H1 (cell line): ENCODE results near the gene FSCN2. TPM values are rescaled to one million over a fixed set of nuclear protein-coding genes. Genes with fewer than 3 reads are reported as not detected.

ENCODE experiments used
- CTCF ChIA-PET: fragments of 300-600 bp; sonication (Branson Sonifier 250); formaldehyde crosslinking; loops from one replicate; lab custom pipeline; 2021; ENCODE audit not compliant: partially characterized antibody; lab: Charles Lee
- POLR2A ChIA-PET: fragments of 300-600 bp; sonication (Branson Sonifier 250); formaldehyde crosslinking; loops from one replicate; lab custom pipeline; 2021; ENCODE audit warnings: inconsistent platforms; ENCODE audit not compliant: partially characterized antibody; lab: Charles Lee
- DNase-seq, 2 experiments: peaks; one replicate each; pipeline versions ENCODE4 v3.0.0 to v3.0.0-alpha.2; 2010 to 2022; ENCODE audit warnings: low spot score in 2 of 2, low read depth in 1 of 2, mixed read lengths in 1 of 2
- FAIRE-seq: peaks from 2 replicates; lab custom pipeline; 2011; peaks lifted over from hg19 to GRCh38; lab: Jason Lieb, UNC
- H2AFZ ChIP-seq: 2 replicates; pipeline ENCODE4 v1.8.1; 2012; ENCODE audit warnings: low read length, inconsistent platforms
- H2AK5ac ChIP-seq: 2 replicates; pipeline ENCODE4 v1.6.1; 2013; ENCODE audit warnings: low read depth, low read length
- H2BK120ac ChIP-seq: replicated peaks from 2 replicates; pipeline ENCODE3; 2013; ENCODE audit warnings: low read depth, low read length, inconsistent platforms
- H2BK12ac ChIP-seq: 2 replicates; pipeline ENCODE4 v1.6.1; 2013; ENCODE audit warnings: low read depth, low read length
- H2BK15ac ChIP-seq: 2 replicates; pipeline ENCODE4 v1.6.1; 2013; ENCODE audit warnings: low read length
- H2BK20ac ChIP-seq: 2 replicates; pipeline ENCODE4 v1.6.1; 2013; ENCODE audit warnings: low read length
- H2BK5ac ChIP-seq: 2 replicates; pipeline ENCODE4 v1.6.1; 2013; ENCODE audit warnings: low read depth, low read length
- H3K14ac ChIP-seq: 2 replicates; pipeline ENCODE4 v1.6.1; 2013; ENCODE audit warnings: inconsistent platforms; ENCODE audit not compliant: insufficient read length
- H3K18ac ChIP-seq: 2 replicates; pipeline ENCODE4 v1.6.1; 2013; ENCODE audit warnings: low read length; ENCODE audit errors: extremely low read depth
- H3K23ac ChIP-seq: 2 replicates; pipeline ENCODE4 v1.6.1; 2013; ENCODE audit warnings: inconsistent platforms; ENCODE audit not compliant: insufficient read length
- H3K23me2 ChIP-seq: 2 replicates; pipeline ENCODE4 v1.6.1; 2013; ENCODE audit warnings: low read depth, low read length
- H3K27ac ChIP-seq: 2 replicates; pipeline ENCODE4 v1.6.1; 2011; ENCODE audit warnings: low read depth, low read length, inconsistent platforms
- H3K27me3 ChIP-seq, 4 experiments: replicated peaks in 1 of 4; 1 replicate in 1 of 4; 2 replicates in 3 of 4; pipeline versions ENCODE4 v1.6.1 to v1.8.1; 2011 to 2013; ENCODE audit warnings: low read length in 3 of 4, mild to moderate bottlenecking in 3 of 4, inconsistent platforms in 2 of 4, mixed read lengths in 2 of 4, moderate library complexity in 1 of 4; ENCODE audit not compliant: control insufficient read depth in 3 of 4, insufficient read depth in 3 of 4; ENCODE audit errors: extremely low read depth in 1 of 4
- H3K36me3 ChIP-seq, 4 experiments: 2 replicates each; pipeline versions ENCODE4 v1.6.1 to v1.8.1; 2011 to 2013; ENCODE audit warnings: mild to moderate bottlenecking in 4 of 4, low read length in 3 of 4, moderate library complexity in 2 of 4, control low read depth in 1 of 4, inconsistent platforms in 1 of 4; ENCODE audit not compliant: insufficient read depth in 4 of 4, control insufficient read depth in 2 of 4
- H3K4ac ChIP-seq: replicated peaks from 2 replicates; pipeline ENCODE3; 2013; ENCODE audit warnings: low read length, low read depth, mixed read lengths, inconsistent platforms; ENCODE audit not compliant: insufficient read length
- H3K4me1 ChIP-seq, 4 experiments: replicated peaks in 1 of 4; 1 replicate in 1 of 4; 2 replicates in 3 of 4; pipeline versions ENCODE4 v1.6.1 to v1.8.1; 2011 to 2013; ENCODE audit warnings: low read length in 3 of 4, inconsistent platforms in 2 of 4, mixed read lengths in 1 of 4; ENCODE audit not compliant: insufficient read depth in 4 of 4, control insufficient read depth in 3 of 4
- H3K4me2 ChIP-seq, 2 experiments: 2 replicates each; pipeline versions ENCODE4 v1.6.1 to v1.8.1; 2011 to 2013; ENCODE audit warnings: low read depth in 2 of 2, low read length in 2 of 2, control low read depth in 1 of 2, inconsistent platforms in 1 of 2, mild to moderate bottlenecking in 1 of 2; ENCODE audit not compliant: insufficient read depth in 1 of 2
- H3K4me3 ChIP-seq, 4 experiments: fragments of 200-600, 300-600 bp in 1 of 4; sonication (generic), shearing (Covaris generic), sonication (Bioruptor Twin) in 1 of 4; 2 replicates each; pipeline versions ENCODE4 v1.5.1 to v1.8.1; 2011 to 2016; ENCODE audit warnings: low read length in 4 of 4, low read depth in 3 of 4, control low read depth in 2 of 4, inconsistent platforms in 2 of 4, mild to moderate bottlenecking in 2 of 4, mixed read lengths in 1 of 4, moderate library complexity in 1 of 4; ENCODE audit not compliant: insufficient read depth in 2 of 4; ENCODE audit errors: extremely low read depth in 1 of 4
- H3K56ac ChIP-seq: replicated peaks from 2 replicates; pipeline ENCODE3; 2013; ENCODE audit warnings: low read depth, mild to moderate bottlenecking, mixed read lengths, low read length, inconsistent platforms; ENCODE audit not compliant: insufficient read length
- H3K79me1 ChIP-seq: 2 replicates; pipeline ENCODE4 v1.6.1; 2013; ENCODE audit warnings: low read depth, low read length, control low read depth
- H3K79me2 ChIP-seq, 2 experiments: 2 replicates each; pipeline versions ENCODE4 v1.6.1 to v1.8.1; 2012 to 2013; ENCODE audit warnings: low read length in 2 of 2, mild to moderate bottlenecking in 2 of 2, inconsistent platforms in 1 of 2; ENCODE audit not compliant: insufficient read depth in 2 of 2, control insufficient read depth in 1 of 2
- H3K9ac ChIP-seq, 4 experiments: replicated peaks in 1 of 4; 1 replicate in 1 of 4; 2 replicates in 3 of 4; pipeline versions ENCODE4 v1.6.1 to v1.8.1; 2011 to 2013; ENCODE audit warnings: low read depth in 3 of 4, low read length in 3 of 4, control low read depth in 2 of 4, mild to moderate bottlenecking in 2 of 4, moderate library complexity in 2 of 4, inconsistent platforms in 1 of 4; ENCODE audit errors: extremely low read depth in 1 of 4
- H3K9me3 ChIP-seq, 2 experiments: 2 replicates each; pipeline versions ENCODE4 v1.6.1 to v1.8.1; 2012 to 2013; ENCODE audit warnings: mild to moderate bottlenecking in 2 of 2, moderate library complexity in 2 of 2, control low read depth in 1 of 2, inconsistent platforms in 1 of 2, low read depth in 1 of 2, low read length in 1 of 2, mixed read lengths in 1 of 2; ENCODE audit not compliant: insufficient read depth in 2 of 2
- H4K20me1 ChIP-seq, 2 experiments: replicated peaks in 1 of 2; 2 replicates each; pipeline versions ENCODE3 to v1.8.1; 2011 to 2013; ENCODE audit warnings: inconsistent platforms in 2 of 2, low read length in 2 of 2, mild to moderate bottlenecking in 1 of 2; ENCODE audit not compliant: insufficient read depth in 2 of 2, control insufficient read depth in 1 of 2
- H4K5ac ChIP-seq: 2 replicates; pipeline ENCODE4 v1.6.1; 2013; ENCODE audit warnings: low read length, low read depth, mixed read lengths, inconsistent platforms; ENCODE audit not compliant: insufficient read length
- H4K8ac ChIP-seq: 2 replicates; pipeline ENCODE4 v1.8.0; 2013; ENCODE audit warnings: mild to moderate bottlenecking, moderate library complexity, low read length, inconsistent platforms; ENCODE audit not compliant: insufficient read depth; ENCODE audit errors: extremely low read depth
- H4K91ac ChIP-seq: replicated peaks from 2 replicates; pipeline ENCODE3; 2013; ENCODE audit warnings: low read length, mixed read lengths, inconsistent platforms; ENCODE audit not compliant: insufficient read length
- CREB1 ChIP-seq: IDR thresholded peaks from 2 replicates; pipeline ENCODE4 v1.6.1; 2012; ENCODE audit warnings: inconsistent platforms
- GTF2F1 ChIP-seq: IDR thresholded peaks from 2 replicates; pipeline ENCODE4 v1.6.1; 2012; ENCODE audit warnings: low read depth, low read length, improper control_type of control experiment, borderline replicate concordance
- NRF1 ChIP-seq: IDR thresholded peaks from 2 replicates; pipeline ENCODE4 v1.6.1; 2011; ENCODE audit warnings: mild to moderate bottlenecking, low read depth, low read length, improper control_type of control experiment
- POLR2A ChIP-seq, 2 experiments: IDR thresholded peaks; 1 replicate in 1 of 2; 2 replicates in 1 of 2; pipeline ENCODE4 v1.6.1; 2011; ENCODE audit warnings: low read depth in 2 of 2, low read length in 2 of 2, mild to moderate bottlenecking in 2 of 2; ENCODE audit errors: control extremely low read depth in 1 of 2
- POLR2AphosphoS5 ChIP-seq: IDR thresholded peaks from 2 replicates; pipeline ENCODE4 v1.6.1; 2011; ENCODE audit warnings: low read depth, low read length
- SIN3A ChIP-seq, 2 experiments: IDR thresholded peaks in 1 of 2; conservative IDR thresholded peaks in 1 of 2; 2 replicates each; pipeline ENCODE4 v1.6.1; 2011 to 2012; ENCODE audit warnings: low read length in 2 of 2, improper control_type of control experiment in 1 of 2, low read depth in 1 of 2, mild to moderate bottlenecking in 1 of 2
- TBP ChIP-seq: IDR thresholded peaks from 2 replicates; pipeline ENCODE4 v1.6.1; 2011; ENCODE audit warnings: low read depth, low read length, improper control_type of control experiment
- WGBS, 2 experiments: shearing (Covaris generic) in 1 of 2; methylation state at CpG; one replicate each; pipeline versions ENCODE4 v1.1.6 to v1.1.7; 2013 to 2015; ENCODE audit warnings: low lambda C conversion rate in 2 of 2, mixed read lengths in 2 of 2, inconsistent platforms in 1 of 2, low coverage in 1 of 2, missing lambda C conversion rate in 1 of 2; ENCODE audit not compliant: insufficient replicate concordance in 2 of 2, insufficient coverage in 1 of 2, insufficient read length in 1 of 2; ENCODE audit errors: extremely low coverage in 1 of 2, missing lambda C conversion rate in 1 of 2; 5-methylcytosine and 5-hydroxymethylcytosine counted together
- polyA plus RNA-seq, 7 experiments: library from polyadenylated mRNA; depleted of rRNA in 3 of 7; stranded (reverse) in 5 of 7; unstranded in 2 of 7; fragments of >200 nt in 5 of 7; fragments of 200-250 nt in 2 of 7; gene quantifications; 1 replicate in 5 of 7; 2 replicates in 1 of 7; 4 replicates in 1 of 7; pipeline versions ENCODE4 v1.2.1 to v1.2.3, GENCODE V29; 2011 to 2013; ENCODE audit warnings: missing spikeins in 2 of 7, mixed read lengths in 2 of 7
- total RNA-seq: library from RNA; stranded (reverse); fragmentation: NEBNext Ultra II Directional; extraction: Animal tissue kit (Norgen Biotek cat#: 25700); gene quantifications from 2 replicates; pipeline ENCODE4 v1.2.1, GENCODE V29; 2021
- TF ChIP-seq, protein P1 (sequence below), 3 experiments: IDR thresholded peaks; 1 replicate in 2 of 3; 2 replicates in 1 of 3; pipeline versions ENCODE4 v1.5.1 to v1.6.1; 2011; ENCODE audit warnings: low read length in 3 of 3, mild to moderate bottlenecking in 3 of 3, inconsistent platforms in 2 of 3, low read depth in 1 of 3, moderate library complexity in 1 of 3; ENCODE audit not compliant: insufficient read depth in 1 of 3; ENCODE audit errors: control extremely low read depth in 1 of 3
- TF ChIP-seq, protein P2 (sequence below): IDR thresholded peaks from 2 replicates; pipeline ENCODE4 v1.6.1; 2012; ENCODE audit warnings: low read length, inconsistent platforms

Gene FSCN2
- total and polyA plus RNA-seq, 2 of the 8 experiments (the other 6 are each of a cell fraction or from before 2014, with no cell fraction given): 0.18 to 0.30 TPM

DNA sequence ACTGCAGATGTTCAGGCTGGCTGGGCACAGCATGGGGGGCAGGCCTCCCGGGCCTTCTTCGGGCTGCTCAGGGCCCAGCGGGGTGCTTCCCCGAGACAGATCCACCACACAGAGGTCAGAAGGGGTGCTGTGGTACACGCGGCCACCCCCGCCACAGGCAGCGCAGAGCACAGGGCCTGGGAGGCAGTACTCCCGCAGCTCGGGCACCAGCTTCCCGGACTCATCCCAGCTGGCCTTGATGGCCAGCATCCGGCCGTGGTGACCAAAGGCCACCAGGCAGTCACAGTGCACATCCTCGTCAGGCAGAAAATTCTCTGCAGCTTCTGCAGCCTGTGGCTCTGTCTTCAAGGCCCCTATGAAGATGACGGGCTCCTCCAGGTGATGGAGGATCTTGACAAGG lies 22.1 kb downstream of the FSCN2 start:
- Histone ChIP-seq H4K8ac (peak overlapping the region; percentile 23; the same call in 1 of the 2 replicates), H2BK120ac (no peak overlapping the region), H3K79me1 (peaks cover 4% of the 10 kb centered on the region; the same call in 1 of the 2 replicates), H4K5ac (no peak overlapping the region), H3K23me2 (peaks cover 9% of the 10 kb centered on the region; the same call in 1 of the 2 replicates), H3K4me1 (peaks cover 3 to 17% (median 8%) of the 10 kb centered on the region in 4 experiments), H3K9me3 (no peaks in the 10 kb centered on the region), H2BK5ac (no peak overlapping the region), H4K91ac (no peak overlapping the region), H3K36me3 (peaks cover 0 to 27% (median 17%) of the 10 kb centered on the region in 4 experiments; a peak in 7 of 8 replicates), H3K56ac (no peak overlapping the region), H2BK20ac (no peak overlapping the region), H3K79me2 (peaks cover 0 to 10% of the 10 kb centered on the region in 2 experiments; a peak in 1 of 4 replicates), H3K27me3 (no peaks in the 10 kb centered on the region), H3K18ac (no peak overlapping the region), H3K14ac (no peak overlapping the region), H3K27ac (no peak overlapping the region), H3K4ac (no peak overlapping the region), H2AFZ (no peak overlapping the region), H2BK15ac (no peak overlapping the region), H3K23ac (no peak overlapping the region), H3K4me2 (peak overlapping the region in 1 of 2 experiments; percentile 87; a peak in 1 of 4 replicates), H2AK5ac (no peak overlapping the region), H2BK12ac (no peak overlapping the region), H3K9ac (no peak overlapping the region), H4K20me1 (peaks cover 0 to 26% of the 10 kb centered on the region in 2 experiments), H3K4me3 (no peak overlapping the region)
- WGBS, 2 experiments: 90% methylated on average over 15 of the region's 15 CpGs; no CpG with 5 or more reads in 1 of the 2 experiments
- DNase-seq: no peak
- POLR2A ChIA-PET: interaction anchor here (1.9 to 5.0 kb wide), 2 partner anchors 9 to 12 kb away, joined by 4 to 50 read pairs; no protein-coding TSS in a partner anchor
- CTCF ChIA-PET: interaction anchor here (1.7 to 2.8 kb wide), 3 partner anchors 12 to 109 kb away, joined by 4 to 8 read pairs (median 4); no protein-coding TSS in a partner anchor
- no peak for FAIRE-seq
- TF ChIP-seq NRF1 (no peak), POLR2A (IDR thresholded peaks at IDR 0.05; ENCODE audit: control extremely low read depth in 1 of 2, low read depth in 2 of 2, low read length in 2 of 2) (no peak), GTF2F1 (no peak), TBP (no peak), SIN3A (conservative IDR thresholded peaks at IDR 0.05 in 1 of 2, IDR thresholded peaks at IDR 0.05 in 1 of 2; ENCODE audit: low read depth in 1 of 2, low read length in 2 of 2) (no peak), POLR2AphosphoS5 (no peak), CREB1 (no peak)
- TF ChIP-seq, protein P1, sequence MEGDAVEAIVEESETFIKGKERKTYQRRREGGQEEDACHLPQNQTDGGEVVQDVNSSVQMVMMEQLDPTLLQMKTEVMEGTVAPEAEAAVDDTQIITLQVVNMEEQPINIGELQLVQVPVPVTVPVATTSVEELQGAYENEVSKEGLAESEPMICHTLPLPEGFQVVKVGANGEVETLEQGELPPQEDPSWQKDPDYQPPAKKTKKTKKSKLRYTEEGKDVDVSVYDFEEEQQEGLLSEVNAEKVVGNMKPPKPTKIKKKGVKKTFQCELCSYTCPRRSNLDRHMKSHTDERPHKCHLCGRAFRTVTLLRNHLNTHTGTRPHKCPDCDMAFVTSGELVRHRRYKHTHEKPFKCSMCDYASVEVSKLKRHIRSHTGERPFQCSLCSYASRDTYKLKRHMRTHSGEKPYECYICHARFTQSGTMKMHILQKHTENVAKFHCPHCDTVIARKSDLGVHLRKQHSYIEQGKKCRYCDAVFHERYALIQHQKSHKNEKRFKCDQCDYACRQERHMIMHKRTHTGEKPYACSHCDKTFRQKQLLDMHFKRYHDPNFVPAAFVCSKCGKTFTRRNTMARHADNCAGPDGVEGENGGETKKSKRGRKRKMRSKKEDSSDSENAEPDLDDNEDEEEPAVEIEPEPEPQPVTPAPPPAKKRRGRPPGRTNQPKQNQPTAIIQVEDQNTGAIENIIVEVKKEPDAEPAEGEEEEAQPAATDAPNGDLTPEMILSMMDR (IDR thresholded peaks at IDR 0.05; ENCODE audit: control extremely low read depth in 1 of 3, insufficient read depth in 1 of 3, low read depth in 1 of 3, low read length in 3 of 3): no peak
- TF ChIP-seq, protein P2, sequence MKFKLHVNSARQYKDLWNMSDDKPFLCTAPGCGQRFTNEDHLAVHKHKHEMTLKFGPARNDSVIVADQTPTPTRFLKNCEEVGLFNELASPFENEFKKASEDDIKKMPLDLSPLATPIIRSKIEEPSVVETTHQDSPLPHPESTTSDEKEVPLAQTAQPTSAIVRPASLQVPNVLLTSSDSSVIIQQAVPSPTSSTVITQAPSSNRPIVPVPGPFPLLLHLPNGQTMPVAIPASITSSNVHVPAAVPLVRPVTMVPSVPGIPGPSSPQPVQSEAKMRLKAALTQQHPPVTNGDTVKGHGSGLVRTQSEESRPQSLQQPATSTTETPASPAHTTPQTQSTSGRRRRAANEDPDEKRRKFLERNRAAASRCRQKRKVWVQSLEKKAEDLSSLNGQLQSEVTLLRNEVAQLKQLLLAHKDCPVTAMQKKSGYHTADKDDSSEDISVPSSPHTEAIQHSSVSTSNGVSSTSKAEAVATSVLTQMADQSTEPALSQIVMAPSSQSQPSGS: no peak
